Gastrocnemius medialis (tissue), 4 donors: Measurements from ENCODE around the gene RGS21.

Experiments used
- CTCF ChIP-seq, 5 experiments: fragments of 450-650 bp in 3 of 5; fragments of 200-600 bp in 2 of 5; sonication (generic) in 2 of 5; IDR thresholded peaks in 4 of 5; conservative IDR thresholded peaks in 1 of 5; 1 replicate in 4 of 5; 2 replicates in 1 of 5; pipeline ENCODE4 v1.5.1; 2016 to 2019; ENCODE audit warnings: antibody characterized with exemption in 5 of 5, mild to moderate bottlenecking in 3 of 5, moderate library complexity in 3 of 5
- POLR2A ChIP-seq, 2 donors: fragments of 450-650 bp; IDR thresholded peaks; one replicate each; pipeline ENCODE4 v1.6.1; 2017; ENCODE audit warnings: antibody characterized with exemption in 2 of 2, mild to moderate bottlenecking in 2 of 2, moderate library complexity in 2 of 2

- no peak for TF ChIP-seq CTCF (IDR thresholded peaks at IDR 0.05 in 4 of 5, conservative IDR thresholded peaks at IDR 0.05 in 1 of 5)
- TF ChIP-seq POLR2A (IDR thresholded peaks at IDR 0.05) = no peak
These were observed 31.9 kb upstream of the RGS21 start for GRCh38 chr1:192284927-192285326.
